Neural cell (in vitro differentiated cells): ENCODE results near the gene LRRC74B. TPM values are rescaled to one million over a fixed set of nuclear protein-coding genes. Genes with fewer than 3 reads are reported as not detected.

ENCODE experiments used
- H2AFZ ChIP-seq: fragments of 200-600, 300-800 bp; sonication (generic), shearing (Covaris generic); 2 replicates; pipeline ENCODE4 v1.6.0; 2014; ENCODE audit warnings: low read depth, mild to moderate bottlenecking, antibody characterized with exemption, low read length, moderate library complexity
- H3F3A ChIP-seq: fragments of 200-600 bp; shearing (Covaris generic); 2 replicates; pipeline ENCODE4 v1.6.1; 2016; ENCODE audit warnings: mild to moderate bottlenecking, moderate library complexity, mixed read lengths, antibody characterized with exemption, low read length; ENCODE audit not compliant: insufficient read depth, poor library complexity, severe bottlenecking
- H3K27ac ChIP-seq: fragments of 200-600, 300-800 bp; sonication (generic), shearing (Covaris generic); 2 replicates; pipeline ENCODE4 v1.5.1; 2014; ENCODE audit warnings: mild to moderate bottlenecking, low read length, moderate library complexity
- H3K27me3 ChIP-seq: fragments of 300-800, 200-600 bp; sonication (generic), shearing (Covaris generic); 2 replicates; pipeline ENCODE4 v1.6.0; 2014; ENCODE audit warnings: mild to moderate bottlenecking, low read depth, low read length, moderate library complexity; ENCODE audit not compliant: insufficient read depth
- H3K36me3 ChIP-seq: fragments of 300-800, 200-600 bp; sonication (generic), shearing (Covaris generic); 2 replicates; pipeline ENCODE4 v1.5.1; 2014; ENCODE audit warnings: mild to moderate bottlenecking, antibody characterized with exemption, low read length, moderate library complexity; ENCODE audit not compliant: insufficient read depth
- H3K4me2 ChIP-seq: fragments of 300-800, 200-600 bp; sonication (generic), shearing (Covaris generic); 2 replicates; pipeline ENCODE4 v1.6.0; 2014; ENCODE audit warnings: mild to moderate bottlenecking, low read length
- H3K4me3 ChIP-seq: fragments of 300-800, 200-600 bp; sonication (generic), shearing (Covaris generic); 2 replicates; pipeline ENCODE4 v1.5.1; 2014; ENCODE audit warnings: mild to moderate bottlenecking, low read length, moderate library complexity
- H3K79me2 ChIP-seq: fragments of 200-600 bp; shearing (Covaris generic); replicated peaks from 2 replicates; pipeline ENCODE4 v1.6.0; 2014; ENCODE audit warnings: mild to moderate bottlenecking, low read length, moderate library complexity; ENCODE audit not compliant: insufficient read depth
- H3K9ac ChIP-seq: fragments of 300-800, 200-600 bp; sonication (generic), shearing (Covaris generic); 2 replicates; pipeline ENCODE4 v1.6.1; 2016; ENCODE audit warnings: mild to moderate bottlenecking, low read length, mixed read lengths
- H3K9me2 ChIP-seq: fragments of 200-600 bp; shearing (Covaris generic); 2 replicates; pipeline ENCODE4 v1.6.1; 2016; ENCODE audit warnings: mild to moderate bottlenecking, low read length, mixed read lengths; ENCODE audit not compliant: insufficient read depth
- H3K9me3 ChIP-seq: fragments of 200-600, 300-800 bp; sonication (generic), shearing (Covaris generic); 2 replicates; pipeline ENCODE4 v1.6.1; 2016; ENCODE audit warnings: mild to moderate bottlenecking, mixed run types, low read length, moderate library complexity, mixed read lengths
- H4K20me1 ChIP-seq: fragments of 200-600 bp; shearing (Covaris generic); 2 replicates; pipeline ENCODE4 v1.6.1; 2016; ENCODE audit warnings: mild to moderate bottlenecking, mixed run types; ENCODE audit not compliant: insufficient read depth
- EP300 ChIP-seq: fragments of 450-650 bp; conservative IDR thresholded peaks from 2 replicates; pipeline ENCODE4 v1.6.1; 2014; ENCODE audit warnings: antibody characterized with exemption, mild to moderate bottlenecking, moderate library complexity; ENCODE audit not compliant: poor library complexity, severe bottlenecking
- EZH2 ChIP-seq: fragments of 200-600, 300-800 bp; shearing (Covaris generic), sonication (generic); IDR thresholded peaks from 2 replicates; pipeline ENCODE4 v1.6.1; 2014; ENCODE audit warnings: antibody characterized with exemption, low read length, borderline replicate concordance, mild to moderate bottlenecking; ENCODE audit not compliant: insufficient read depth, poor library complexity, severe bottlenecking
- MXI1 ChIP-seq: fragments of 450-650 bp; conservative IDR thresholded peaks from 2 replicates; pipeline ENCODE4 v1.6.1; 2014; ENCODE audit warnings: antibody characterized with exemption, mild to moderate bottlenecking; ENCODE audit not compliant: poor library complexity, severe bottlenecking
- POLR2AphosphoS5 ChIP-seq: IDR thresholded peaks from 2 replicates; pipeline ENCODE4 v1.6.1; 2012
- RAD21 ChIP-seq: fragments of 450-650 bp; conservative IDR thresholded peaks from 2 replicates; pipeline ENCODE4 v1.6.1; 2014; ENCODE audit warnings: antibody characterized with exemption, mild to moderate bottlenecking, moderate library complexity
- REST ChIP-seq: IDR thresholded peaks from 2 replicates; pipeline ENCODE4 v1.6.1; 2012; ENCODE audit warnings: borderline replicate concordance
- SMC3 ChIP-seq: fragments of 450-650 bp; conservative IDR thresholded peaks from 2 replicates; pipeline ENCODE4 v1.6.1; 2014; ENCODE audit warnings: antibody characterized with exemption, mild to moderate bottlenecking, moderate library complexity; ENCODE audit not compliant: poor library complexity
- TAF1 ChIP-seq: IDR thresholded peaks from 2 replicates; pipeline ENCODE4 v1.6.1; 2012; ENCODE audit warnings: low read depth
- polyA plus RNA-seq: library from polyadenylated mRNA; depleted of rRNA; stranded (reverse); fragments of >200 nt; gene quantifications from 2 replicates; pipeline ENCODE4 v1.2.3, GENCODE V29; 2014
- TF ChIP-seq, protein P1 (sequence below): fragments of 450-650 bp; IDR thresholded peaks from 2 replicates; pipeline ENCODE4 v1.5.1; 2014; ENCODE audit warnings: antibody characterized with exemption, mild to moderate bottlenecking, moderate library complexity; ENCODE audit not compliant: poor library complexity, severe bottlenecking

Gene LRRC74B
- polyA plus RNA-seq, 1 donor from 2014 or later, result not detected

- no peaks in the 10 kb centered on the region for H3F3A ChIP-seq
- H2AFZ ChIP-seq, result no peak overlapping the region
- H3K27me3 ChIP-seq, result peaks cover 4% of the 10 kb centered on the region
- no peak overlapping the region for H3K9ac ChIP-seq
- no peak overlapping the region for H3K4me2 ChIP-seq
- H3K4me3 ChIP-seq, result no peak overlapping the region
- no peaks in the 10 kb centered on the region for H3K9me3 ChIP-seq
- H3K36me3 ChIP-seq, result no peaks in the 10 kb centered on the region
- no peaks in the 10 kb centered on the region for H4K20me1 ChIP-seq
- TF ChIP-seq TAF1 (no peak), SMC3 (no peak)
- no peaks in the 10 kb centered on the region for H3K79me2 ChIP-seq
- no peaks in the 10 kb centered on the region for H3K9me2 ChIP-seq
- no peak overlapping the region for H3K27ac ChIP-seq
Observed at GRCh38 chr22:21029486-21030025, 16.2 kb upstream of the LRRC74B start.

DNA sequence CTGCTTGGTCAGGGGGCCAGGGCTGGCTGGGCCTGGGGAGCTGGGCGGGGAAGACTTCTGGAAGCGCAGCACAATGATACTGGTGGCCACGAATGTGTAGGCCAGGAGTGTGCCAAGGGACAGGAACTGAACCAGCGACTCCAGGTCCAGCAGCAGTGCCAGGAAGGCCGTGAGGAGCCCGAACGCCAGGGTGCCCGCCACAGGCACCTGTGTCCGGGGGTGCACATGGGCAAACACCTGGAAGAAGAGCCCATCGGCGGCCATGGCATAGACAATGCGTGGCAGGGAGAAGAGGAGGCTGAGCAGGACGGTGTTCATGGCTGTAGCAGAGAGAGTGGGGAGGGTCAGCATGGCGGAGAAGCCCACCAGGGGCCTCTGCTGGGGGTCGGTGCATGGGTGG, 15.7 kb upstream of the LRRC74B start:
- Histone ChIP-seq H3K9me3 (no peaks in the 10 kb centered on the region), H3K4me2 (no peak overlapping the region), H3K9ac (no peak overlapping the region), H3F3A (no peaks in the 10 kb centered on the region), H3K79me2 (no peaks in the 10 kb centered on the region), H3K9me2 (no peaks in the 10 kb centered on the region), H3K4me3 (no peak overlapping the region), H4K20me1 (no peaks in the 10 kb centered on the region), H3K36me3 (no peaks in the 10 kb centered on the region), H2AFZ (no peak overlapping the region), H3K27me3 (peaks cover 4% of the 10 kb centered on the region), H3K27ac (no peak overlapping the region)
- TF ChIP-seq, protein P1, sequence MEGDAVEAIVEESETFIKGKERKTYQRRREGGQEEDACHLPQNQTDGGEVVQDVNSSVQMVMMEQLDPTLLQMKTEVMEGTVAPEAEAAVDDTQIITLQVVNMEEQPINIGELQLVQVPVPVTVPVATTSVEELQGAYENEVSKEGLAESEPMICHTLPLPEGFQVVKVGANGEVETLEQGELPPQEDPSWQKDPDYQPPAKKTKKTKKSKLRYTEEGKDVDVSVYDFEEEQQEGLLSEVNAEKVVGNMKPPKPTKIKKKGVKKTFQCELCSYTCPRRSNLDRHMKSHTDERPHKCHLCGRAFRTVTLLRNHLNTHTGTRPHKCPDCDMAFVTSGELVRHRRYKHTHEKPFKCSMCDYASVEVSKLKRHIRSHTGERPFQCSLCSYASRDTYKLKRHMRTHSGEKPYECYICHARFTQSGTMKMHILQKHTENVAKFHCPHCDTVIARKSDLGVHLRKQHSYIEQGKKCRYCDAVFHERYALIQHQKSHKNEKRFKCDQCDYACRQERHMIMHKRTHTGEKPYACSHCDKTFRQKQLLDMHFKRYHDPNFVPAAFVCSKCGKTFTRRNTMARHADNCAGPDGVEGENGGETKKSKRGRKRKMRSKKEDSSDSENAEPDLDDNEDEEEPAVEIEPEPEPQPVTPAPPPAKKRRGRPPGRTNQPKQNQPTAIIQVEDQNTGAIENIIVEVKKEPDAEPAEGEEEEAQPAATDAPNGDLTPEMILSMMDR, result no peak
- TF ChIP-seq TAF1, result no peak
- TF ChIP-seq REST, result no peak
- no peak for TF ChIP-seq SMC3
- no peak for TF ChIP-seq POLR2AphosphoS5
- no peak for TF ChIP-seq EZH2
- TF ChIP-seq MXI1, result no peak
- no peak for TF ChIP-seq EP300
- TF ChIP-seq RAD21, result no peak
